LNCAP (cell line): ENCODE measurements around the gene TMEM131.

Source experiments
- CTCF ChIP-seq: fragments of 450-650 bp; IDR thresholded peaks from 2 replicates; pipeline ENCODE4 v1.5.1; 2017; ENCODE audit warnings: mild to moderate bottlenecking

The TMEM131 gene

GRCh38 chr2:97900806-97901205 lies 94.9 kb downstream of the TMEM131 start:
- TF ChIP-seq CTCF, result no peak

- TF ChIP-seq CTCF, result no peak
Observed at GRCh38 chr2:97891611-97892010, 104.1 kb downstream of the TMEM131 start.

- no peak for TF ChIP-seq CTCF
Observed at GRCh38 chr2:97889156-97889555, 106.6 kb downstream of the TMEM131 start.

GRCh38 chr2:97885841-97886240 lies 109.9 kb downstream of the TMEM131 start:
- TF ChIP-seq CTCF, result no peak

- TF ChIP-seq CTCF, result no peak
Observed at GRCh38 chr2:97880334-97880733, 115.4 kb downstream of the TMEM131 start.

GRCh38 chr2:97878865-97879264 lies 116.9 kb downstream of the TMEM131 start:
- no peak for TF ChIP-seq CTCF

GRCh38 chr2:97871096-97871780 lies 124.5 kb downstream of the TMEM131 start:
- no peak for TF ChIP-seq CTCF

- TF ChIP-seq CTCF, result no peak
Observed at GRCh38 chr2:97870396-97870843, 125.3 kb downstream of the TMEM131 start.
